GM12878 (cell line): ENCODE results near the gene RAD51B. TPM values are rescaled to one million over a fixed set of nuclear protein-coding genes. Genes with fewer than 3 reads are reported as not detected.
A peak's percentile ranks its signal among the peaks of the same experiment; 100 is the strongest.

Source experiments
- ATAC-seq: fragments of 200-7000 bp; cut with Tn5 transposase; 3 replicates; pipeline ENCODE4 v1.9.1; 2020; ENCODE audit warnings: mild to moderate bottlenecking, moderate library complexity
- BruUV-seq: library from RNA; stranded (reverse); fragments of 400-500 nt; replicated peaks from 2 replicates; lab custom pipeline; 2021; lab: Mats Ljungman, UMichigan
- CTCF ChIA-PET: fragments of 300-600 bp; sonication (Branson Sonifier 250); formaldehyde crosslinking; extraction: SDS; loops from one replicate; lab custom pipeline; 2021; ENCODE audit warnings: inconsistent platforms; lab: Yijun Ruan, JAX
- POLR2A ChIA-PET: fragments of 350-600 bp; formaldehyde crosslinking; extraction: SDS; loops from one replicate; lab custom pipeline; 2021; ENCODE audit warnings: inconsistent platforms; lab: Charles Lee
- RAD21 ChIA-PET: fragments of 300-600 bp; sonication (Branson Sonifier 250); formaldehyde crosslinking; loops from one replicate; lab custom pipeline; 2023; ENCODE audit warnings: antibody characterized with exemption; ENCODE audit not compliant: unreplicated experiment; lab: Charles Lee
- SMC1A ChIA-PET: fragments of 300-600 bp; sonication (Branson Sonifier 250); formaldehyde crosslinking; loops from one replicate; lab custom pipeline; 2023; ENCODE audit not compliant: unreplicated experiment, uncharacterized antibody; lab: Charles Lee
- DNase-seq: peaks from one replicate; pipeline ENCODE4 v3.0.0-alpha.2; 2011; ENCODE audit warnings: low read depth, low spot score
- FAIRE-seq: peaks from 3 replicates; lab custom pipeline; 2011; peaks lifted over from hg19 to GRCh38; lab: Jason Lieb, UNC
- H2AFZ ChIP-seq: 2 replicates; pipeline ENCODE4 v1.6.0; 2011; ENCODE audit warnings: low read depth, low read length, control low read depth; ENCODE audit not compliant: control insufficient read depth
- H3K27ac ChIP-seq: 2 replicates; pipeline ENCODE4 v1.5.1; 2011; ENCODE audit warnings: control low read depth; ENCODE audit not compliant: control insufficient read depth, insufficient read depth
- H3K27me3 ChIP-seq, 2 experiments: replicated peaks in 1 of 2; 2 replicates each; pipeline versions ENCODE4 v1.6.0 to v1.6.1; 2011; ENCODE audit warnings: low read length in 1 of 2; ENCODE audit not compliant: control insufficient read depth in 2 of 2, insufficient read depth in 2 of 2
- H3K36me3 ChIP-seq, 2 experiments: 2 replicates each; pipeline ENCODE4 v1.5.1; 2011; ENCODE audit warnings: low read length in 1 of 2; ENCODE audit not compliant: control insufficient read depth in 2 of 2, insufficient read depth in 2 of 2
- H3K4me1 ChIP-seq: 2 replicates; pipeline ENCODE4 v1.6.1; 2011; ENCODE audit warnings: mild to moderate bottlenecking, low read length, moderate library complexity, mixed read lengths; ENCODE audit not compliant: control insufficient read depth, insufficient read depth
- H3K4me2 ChIP-seq: 2 replicates; pipeline ENCODE4 v1.6.0; 2011; ENCODE audit warnings: control low read depth; ENCODE audit not compliant: control insufficient read depth, insufficient read depth
- H3K4me3 ChIP-seq: fragments of 200-600 bp; sonication (generic); 2 replicates; pipeline ENCODE4 v1.5.1; 2016
- H3K79me2 ChIP-seq: 2 replicates; pipeline ENCODE4 v1.6.0; 2011; ENCODE audit warnings: low read length; ENCODE audit not compliant: control insufficient read depth, insufficient read depth
- H3K9ac ChIP-seq: 2 replicates; pipeline ENCODE4 v1.8.0; 2011; ENCODE audit warnings: low read length, control low read depth, mixed read lengths; ENCODE audit not compliant: control insufficient read depth, insufficient read depth
- H3K9me3 ChIP-seq: replicated peaks from 3 replicates; pipeline ENCODE4 v1.5.1; 2011; ENCODE audit warnings: mild to moderate bottlenecking, low read length; ENCODE audit not compliant: control insufficient read depth, insufficient read depth
- H4K20me1 ChIP-seq: 2 replicates; pipeline ENCODE4 v1.6.0; 2011; ENCODE audit not compliant: control insufficient read depth, insufficient read depth
- ATF7 ChIP-seq: fragments of 450-650 bp; IDR thresholded peaks from 2 replicates; pipeline ENCODE4 v1.6.1; 2016; ENCODE audit warnings: low read depth, mild to moderate bottlenecking
- E2F8 ChIP-seq: fragments of 450-650 bp; IDR thresholded peaks from 2 replicates; pipeline ENCODE4 v1.6.1; 2018; ENCODE audit warnings: mild to moderate bottlenecking, low read depth, moderate library complexity; ENCODE audit not compliant: partially characterized antibody
- EZH2 ChIP-seq: IDR thresholded peaks from 2 replicates; pipeline ENCODE4 v1.6.1; 2012; ENCODE audit warnings: low read depth, mild to moderate bottlenecking, control low read depth, inconsistent platforms, low read length, borderline replicate concordance; ENCODE audit not compliant: control insufficient read depth
- JUNB ChIP-seq: IDR thresholded peaks from 2 replicates; pipeline ENCODE4 v1.6.1; 2016; ENCODE audit warnings: antibody characterized with exemption, mild to moderate bottlenecking
- KAT2A ChIP-seq: conservative IDR thresholded peaks from 2 replicates; pipeline ENCODE4 v1.6.1; 2011; ENCODE audit warnings: low read depth, low read length; ENCODE audit not compliant: control insufficient read depth
- MEF2A ChIP-seq: IDR thresholded peaks from 2 replicates; pipeline ENCODE4 v1.6.1; 2011; ENCODE audit warnings: low read depth, mild to moderate bottlenecking, low read length, moderate library complexity; ENCODE audit not compliant: insufficient read depth
- MTA2 ChIP-seq: fragments of 450-650 bp; IDR thresholded peaks from 2 replicates; pipeline ENCODE4 v1.6.1; 2016; ENCODE audit warnings: low read depth, mild to moderate bottlenecking, moderate library complexity
- MYB ChIP-seq: fragments of 150-350 bp; IDR thresholded peaks from 2 replicates; pipeline ENCODE4 v1.6.1; 2014; ENCODE audit warnings: mild to moderate bottlenecking, low read depth, low read length, borderline replicate concordance
- PAX5 ChIP-seq: IDR thresholded peaks from 2 replicates; pipeline ENCODE4 v1.6.1; 2011; ENCODE audit warnings: low read depth, low read length, borderline replicate concordance
- RB1 ChIP-seq: fragments of 450-650 bp; formaldehyde crosslinking; IDR thresholded peaks from 2 replicates; pipeline ENCODE4 v1.6.1; 2017; ENCODE audit warnings: mild to moderate bottlenecking, borderline replicate concordance
- SMAD1 ChIP-seq: fragments of 450-650 bp; IDR thresholded peaks from 2 replicates; pipeline ENCODE4 v1.6.1; 2018; ENCODE audit warnings: mild to moderate bottlenecking, low read depth; ENCODE audit not compliant: partially characterized antibody
- SMAD5 ChIP-seq: IDR thresholded peaks from 2 replicates; pipeline ENCODE4 v1.6.1; 2016; ENCODE audit warnings: antibody characterized with exemption, low read depth
- SPI1 ChIP-seq: IDR thresholded peaks from 2 replicates; pipeline ENCODE4 v1.6.1; 2011; ENCODE audit warnings: low read depth, mild to moderate bottlenecking, low read length, moderate library complexity, borderline replicate concordance; ENCODE audit not compliant: insufficient read depth
- STAT1 ChIP-seq: fragments of 450-650 bp; conservative IDR thresholded peaks from 2 replicates; pipeline ENCODE4 v1.6.1; 2014; ENCODE audit warnings: antibody characterized with exemption, mild to moderate bottlenecking
- ZNF207 ChIP-seq: fragments of 450-650 bp; IDR thresholded peaks from 2 replicates; pipeline ENCODE4 v1.6.1; 2014; ENCODE audit warnings: antibody characterized with exemption, mild to moderate bottlenecking, borderline replicate concordance
- ZNF687 ChIP-seq: fragments of 450-650 bp; IDR thresholded peaks from 2 replicates; pipeline ENCODE4 v1.6.1; 2017; ENCODE audit warnings: mild to moderate bottlenecking, moderate library complexity
- WGBS: methylation state at CpG from one replicate; pipeline ENCODE4 v1.1.6; 2016; ENCODE audit warnings: low lambda C conversion rate; ENCODE audit not compliant: insufficient replicate concordance, insufficient coverage; ENCODE audit errors: missing lambda C conversion rate; 5-methylcytosine and 5-hydroxymethylcytosine counted together
- in situ Hi-C: fragments of 300-500 bp; cut with MboI; formaldehyde crosslinking; loops from 9 replicates; pipeline ENCODE4 v1.14.3; 2018; ENCODE audit warnings: mixed read lengths
- intact Hi-C: fragments of 100-400 bp; cut with micrococcal nuclease; formaldehyde crosslinking; loops from one replicate; pipeline ENCODE4 v1.14.2; 2022; ENCODE audit not compliant: unreplicated experiment
- polyA plus RNA-seq, 11 experiments: library from polyadenylated mRNA; depleted of rRNA in 4 of 11; unstranded in 6 of 11; stranded (reverse) in 5 of 11; fragments of >200 nt; fragmentation: Nextera tagmentation in 4 of 11; fragmentation: Illumina TruSeq in 1 of 11; extraction: Ambion mirVana in 4 of 11; extraction: Trizol in 1 of 11; gene quantifications; 1 replicate in 1 of 11; 2 replicates in 10 of 11; pipeline versions ENCODE4 v1.2.1 to v1.2.3, GENCODE V29; 2011 to 2016; ENCODE audit warnings: inconsistent platforms in 2 of 11, missing spikeins in 2 of 11, low read depth in 1 of 11
- total RNA-seq, 4 experiments: library from RNA; depleted of rRNA in 3 of 4; stranded (reverse); fragments of >200 nt in 3 of 4; fragmentation: Illumina TruSeq in 1 of 4; extraction: Trizol in 1 of 4; gene quantifications; 2 replicates each; pipeline versions ENCODE4 v1.2.1 to v1.2.3, GENCODE V29; 2013 to 2021

The RAD51B gene
- total and polyA plus RNA-seq, 10 of the 15 experiments (the other 5 are each of a cell fraction or from before 2014, with no cell fraction given), result 9.8 to 26.8 (median 21.3) TPM

- in situ Hi-C loops (no loop called here), intact Hi-C loops (no loop called here)
- no peaks in the 10 kb centered on the region; the same call in 1 of the 3 replicates for H3K9me3 ChIP-seq
- H3K4me3 ChIP-seq, result no peak overlapping the region
- ChIA-PET CTCF (interaction anchor here (0.7 to 1.1 kb wide), 5 partner anchors 9 to 403 kb away, joined by 3 to 4 read pairs (median 3); no protein-coding TSS in a partner anchor), POLR2A (interaction anchor here (0.7 to 1.2 kb wide), 6 partner anchors 9 to 159 kb away, joined by 3 to 5 read pairs (median 3); no protein-coding TSS in a partner anchor), SMC1A (interaction anchor here (0.6 to 5.3 kb wide), 9 partner anchors 8 to 220 kb away, joined by 3 to 26 read pairs (median 4); no protein-coding TSS in a partner anchor), RAD21 (interaction anchor here (0.9 to 2.1 kb wide), 6 partner anchors 13 to 414 kb away, joined by 3 to 7 read pairs (median 3); no protein-coding TSS in a partner anchor)
- H3K4me2 ChIP-seq, result no peak overlapping the region
- H3K79me2 ChIP-seq, result no peaks in the 10 kb centered on the region
- no TSS peak for BruUV-seq
- no peak overlapping the region for H3K9ac ChIP-seq
- peaks cover 6% of the 10 kb centered on the region for H3K4me1 ChIP-seq
- H3K27ac ChIP-seq, result no peak overlapping the region
- no peak for DNase-seq
- H2AFZ ChIP-seq, result no peak overlapping the region
- no peaks in the 10 kb centered on the region for H3K27me3 ChIP-seq
- H3K36me3 ChIP-seq, result no peaks in the 10 kb centered on the region
- H4K20me1 ChIP-seq, result no peaks in the 10 kb centered on the region
- no peak for FAIRE-seq
- peak; percentile 25; the same call in 2 of the 3 replicates for ATAC-seq
- WGBS, result 67% methylated on average over 10 of the region's 10 CpGs
- TF ChIP-seq ZNF687 (peak; percentile 55; the same call in 1 of the 2 replicates), E2F8 (no peak), SMAD5 (no peak), KAT2A (no peak), EZH2 (no peak), MTA2 (0 out of 2 replicates have a peak, but pooled peaks have one; percentile 15), ATF7 (no peak), PAX5 (no peak), RB1 (no peak), SMAD1 (no peak), ZNF207 (no peak), MEF2A (no peak), MYB (no peak), JUNB (no peak), STAT1 (no peak), SPI1 (no peak)
Measured at GRCh38 chr14:68728342-68729106, 908.9 kb downstream of the RAD51B start.
